Glutamatergic neuron (in vitro differentiated cells): Measurements from ENCODE around the gene GATM. TPM values are rescaled to one million over a fixed set of nuclear protein-coding genes. Genes with fewer than 3 reads are reported as not detected.

Experiments
- DNase-seq: peaks from one replicate; pipeline ENCODE4 v3.0.0; 2022
- H3K27ac Mint-ChIP-seq: one replicate; pipeline ENCODE4 v1.8.0; 2020; ENCODE audit warnings: mild to moderate bottlenecking, mixed read lengths, inconsistent platforms; ENCODE audit not compliant: unreplicated experiment
- H3K27me3 Mint-ChIP-seq: one replicate; pipeline ENCODE4 v1.8.0; 2020; ENCODE audit warnings: mild to moderate bottlenecking, moderate library complexity, mixed read lengths, inconsistent platforms; ENCODE audit not compliant: unreplicated experiment
- H3K36me3 Mint-ChIP-seq: one replicate; pipeline ENCODE4 v1.8.0; 2020; ENCODE audit warnings: mild to moderate bottlenecking, mixed read lengths, inconsistent platforms; ENCODE audit not compliant: unreplicated experiment
- H3K4me1 Mint-ChIP-seq: one replicate; pipeline ENCODE4 v1.8.0; 2020; ENCODE audit warnings: mild to moderate bottlenecking, low read depth, mixed read lengths, inconsistent platforms; ENCODE audit not compliant: unreplicated experiment
- H3K4me3 Mint-ChIP-seq: one replicate; pipeline ENCODE4 v1.8.0; 2020; ENCODE audit warnings: mild to moderate bottlenecking, mixed read lengths, inconsistent platforms; ENCODE audit not compliant: unreplicated experiment
- H3K9me3 Mint-ChIP-seq: one replicate; pipeline ENCODE4 v1.8.0; 2020; ENCODE audit warnings: mild to moderate bottlenecking, moderate library complexity, mixed read lengths, inconsistent platforms; ENCODE audit not compliant: unreplicated experiment
- total RNA-seq: library from RNA; stranded (reverse); fragmentation: NEBNext Ultra II Directional; extraction: Animal tissue kit (Norgen Biotek cat#: 25700); gene quantifications from one replicate; pipeline ENCODE4 v1.2.1, GENCODE V29; 2021; ENCODE audit not compliant: unreplicated experiment
- TF ChIP-seq, protein P1 (sequence below): fragments of 200-600 bp; sonication (generic); IDR thresholded peaks from one replicate; pipeline ENCODE4 v1.5.0; 2021; ENCODE audit not compliant: partially characterized antibody, unreplicated experiment

The GATM gene
- total RNA-seq, 1 donor from 2014 or later: 51.2 TPM

DNA sequence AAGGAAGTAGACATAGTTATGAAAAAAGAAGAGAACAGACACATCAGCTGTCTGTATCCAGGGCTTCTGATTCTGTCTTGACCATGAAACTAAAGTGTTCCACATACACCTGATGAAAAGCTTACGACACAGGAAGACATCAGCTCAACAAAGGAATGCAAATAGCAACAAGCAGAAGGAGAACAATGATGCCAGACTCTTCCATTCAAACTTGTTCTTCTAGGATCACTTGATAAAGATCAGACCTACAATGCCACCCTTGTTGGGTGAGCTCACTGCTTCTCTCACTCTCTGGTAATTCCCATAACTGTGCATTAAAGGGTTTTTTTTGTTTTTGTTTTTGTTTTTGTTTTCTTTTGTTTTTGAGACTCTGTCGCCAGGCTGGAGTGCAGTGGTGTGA lies 49.7 kb downstream of the GATM start:
- peaks cover 1% of the 10 kb centered on the region for H3K9me3 Mint-ChIP-seq
- no peak overlapping the region for H3K4me3 Mint-ChIP-seq

DNA sequence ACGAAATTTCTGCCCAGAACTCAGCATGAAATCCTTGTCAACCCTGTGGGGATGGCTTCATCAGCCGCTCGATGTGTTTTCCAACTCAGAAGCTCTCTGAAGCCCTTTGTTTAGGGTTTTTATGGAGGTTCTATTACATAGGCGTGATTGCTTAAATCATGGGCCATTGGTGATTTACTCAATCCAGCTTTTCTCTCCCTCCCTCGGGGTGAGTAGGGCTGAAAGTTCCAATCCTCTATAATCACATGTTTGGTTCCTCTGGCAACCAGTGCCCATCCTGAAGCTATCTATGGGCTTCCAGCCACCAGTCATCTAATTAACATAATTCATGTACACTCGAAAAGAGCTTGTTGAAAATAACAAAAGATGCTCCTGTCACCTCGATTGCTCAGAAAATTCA lies 51.6 kb downstream of the GATM start:
- H3K27ac Mint-ChIP-seq: no peak overlapping the region
- H3K9me3 Mint-ChIP-seq: peaks cover 1% of the 10 kb centered on the region
- H3K36me3 Mint-ChIP-seq: no peaks in the 10 kb centered on the region
- H3K4me1 Mint-ChIP-seq: no peaks in the 10 kb centered on the region
- H3K4me3 Mint-ChIP-seq: no peak overlapping the region
- TF ChIP-seq, protein P1, sequence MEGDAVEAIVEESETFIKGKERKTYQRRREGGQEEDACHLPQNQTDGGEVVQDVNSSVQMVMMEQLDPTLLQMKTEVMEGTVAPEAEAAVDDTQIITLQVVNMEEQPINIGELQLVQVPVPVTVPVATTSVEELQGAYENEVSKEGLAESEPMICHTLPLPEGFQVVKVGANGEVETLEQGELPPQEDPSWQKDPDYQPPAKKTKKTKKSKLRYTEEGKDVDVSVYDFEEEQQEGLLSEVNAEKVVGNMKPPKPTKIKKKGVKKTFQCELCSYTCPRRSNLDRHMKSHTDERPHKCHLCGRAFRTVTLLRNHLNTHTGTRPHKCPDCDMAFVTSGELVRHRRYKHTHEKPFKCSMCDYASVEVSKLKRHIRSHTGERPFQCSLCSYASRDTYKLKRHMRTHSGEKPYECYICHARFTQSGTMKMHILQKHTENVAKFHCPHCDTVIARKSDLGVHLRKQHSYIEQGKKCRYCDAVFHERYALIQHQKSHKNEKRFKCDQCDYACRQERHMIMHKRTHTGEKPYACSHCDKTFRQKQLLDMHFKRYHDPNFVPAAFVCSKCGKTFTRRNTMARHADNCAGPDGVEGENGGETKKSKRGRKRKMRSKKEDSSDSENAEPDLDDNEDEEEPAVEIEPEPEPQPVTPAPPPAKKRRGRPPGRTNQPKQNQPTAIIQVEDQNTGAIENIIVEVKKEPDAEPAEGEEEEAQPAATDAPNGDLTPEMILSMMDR: no peak
- no peak for DNase-seq
- H3K27me3 Mint-ChIP-seq: no peaks in the 10 kb centered on the region

More for the DNA sequence above, 49.7 kb downstream of the GATM start:
- DNase-seq: no peak
- no peak overlapping the region for H3K27ac Mint-ChIP-seq
- TF ChIP-seq, protein P1: no peak
- no peaks in the 10 kb centered on the region for H3K27me3 Mint-ChIP-seq
- peaks cover 4% of the 10 kb centered on the region for H3K4me1 Mint-ChIP-seq
- no peaks in the 10 kb centered on the region for H3K36me3 Mint-ChIP-seq

DNA sequence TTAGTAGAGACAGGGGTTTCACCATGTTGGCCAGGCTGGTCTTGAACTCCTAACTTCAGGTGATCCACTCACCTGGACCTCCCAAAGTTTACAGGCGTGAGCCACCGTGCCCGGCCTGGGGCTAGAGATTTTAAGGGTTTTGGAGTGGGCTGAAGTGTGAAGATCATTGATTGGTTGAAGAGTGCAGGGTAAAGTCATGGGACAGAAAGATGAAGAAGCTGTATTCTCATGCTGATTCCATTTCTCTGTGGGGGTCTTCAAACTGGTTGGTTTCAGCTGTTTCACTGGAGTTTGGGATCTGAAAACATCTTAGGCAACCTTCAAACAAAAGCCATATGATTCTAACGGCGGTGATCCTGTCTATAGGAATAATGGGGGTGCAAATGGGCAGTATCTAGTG lies 52.1 kb downstream of the GATM start:
- Mint-ChIP-seq H3K4me3 (no peak overlapping the region), H3K27ac (no peak overlapping the region), H3K9me3 (peaks cover 1% of the 10 kb centered on the region), H3K27me3 (no peaks in the 10 kb centered on the region), H3K4me1 (no peaks in the 10 kb centered on the region), H3K36me3 (no peaks in the 10 kb centered on the region)
- TF ChIP-seq, protein P1: no peak
- DNase-seq: no peak

DNA sequence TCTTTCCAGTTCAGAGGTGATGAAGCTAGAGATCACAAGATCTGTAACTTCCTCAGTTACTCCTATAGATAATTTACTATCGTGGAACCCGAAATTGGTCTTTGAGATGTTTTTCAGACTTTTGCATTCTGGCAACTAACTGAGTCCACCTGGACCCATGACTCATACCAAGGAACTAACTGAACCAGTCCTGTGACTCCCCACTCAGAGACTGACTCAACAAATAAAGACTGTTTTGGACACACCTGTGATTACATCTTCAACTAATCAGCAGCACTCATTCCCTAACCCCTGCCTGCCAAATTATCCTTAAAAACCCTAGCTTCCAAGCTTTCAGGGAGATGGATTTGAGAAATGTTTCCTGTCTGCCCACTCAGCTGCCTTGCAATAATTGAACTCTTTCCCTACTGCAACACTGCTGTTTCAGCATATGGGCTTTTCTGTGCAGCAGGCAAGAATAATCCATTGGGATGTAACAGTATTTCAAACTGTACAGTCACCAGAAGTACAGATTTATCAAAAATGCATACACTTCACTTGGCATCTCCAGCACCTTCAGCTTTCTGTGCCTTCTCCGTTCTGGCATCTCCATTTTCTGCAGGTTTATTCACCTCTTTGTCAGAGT lies 57.7 kb downstream of the GATM start:
- Mint-ChIP-seq H3K9me3 (no peaks in the 10 kb centered on the region), H3K36me3 (no peaks in the 10 kb centered on the region)
- DNase-seq: no peak

DNA sequence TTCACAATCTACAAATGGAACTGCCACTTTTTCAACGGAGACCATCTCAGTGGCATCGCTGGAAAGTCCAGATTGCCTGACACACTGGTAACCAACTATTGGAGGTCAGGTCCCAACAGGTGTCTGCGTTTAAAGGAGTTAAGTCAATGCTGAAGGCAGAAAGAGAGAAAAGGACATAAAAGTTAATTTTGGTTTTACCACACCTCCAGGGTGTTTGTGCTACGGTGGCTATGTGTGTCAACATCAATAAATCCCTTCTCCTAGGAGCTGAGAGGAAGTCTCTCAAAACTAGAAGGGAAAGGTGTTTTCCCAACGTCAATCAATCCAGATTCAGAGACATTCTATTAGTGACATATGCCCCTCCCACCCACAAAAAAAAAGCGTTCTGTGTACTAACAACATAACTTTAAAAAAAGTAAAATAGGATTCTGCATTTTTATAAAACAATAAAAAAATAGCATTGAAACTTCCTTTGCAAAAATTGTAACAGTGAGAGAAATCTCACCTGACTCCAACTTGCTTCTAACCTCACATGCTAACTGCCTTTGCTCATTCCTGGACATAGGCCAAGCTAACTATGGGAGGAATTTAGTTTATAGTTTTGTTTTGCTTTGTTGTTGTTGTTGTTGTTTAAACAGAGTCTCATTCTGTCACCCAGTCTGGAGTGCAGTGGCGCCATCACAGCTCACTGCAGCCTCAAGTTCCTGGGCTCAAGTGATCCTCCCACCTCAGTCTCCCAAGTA lies 58.7 kb downstream of the GATM start:
- Mint-ChIP-seq H3K36me3 (no peaks in the 10 kb centered on the region), H3K27me3 (no peaks in the 10 kb centered on the region), H3K9me3 (no peaks in the 10 kb centered on the region), H3K4me3 (no peak overlapping the region), H3K4me1 (no peaks in the 10 kb centered on the region), H3K27ac (no peak overlapping the region)
- TF ChIP-seq, protein P1: no peak
- no peak for DNase-seq

More for the DNA sequence above, 57.7 kb downstream of the GATM start:
- Mint-ChIP-seq H3K4me1 (no peaks in the 10 kb centered on the region), H3K4me3 (no peak overlapping the region), H3K27me3 (no peaks in the 10 kb centered on the region), H3K27ac (no peak overlapping the region)
- TF ChIP-seq, protein P1: no peak
